ENCODE data around the gene ST7. TPM values are rescaled to one million over a fixed set of nuclear protein-coding genes. Genes with fewer than 3 reads are reported as not detected.

Gene ST7
- total RNA-seq, 1 donor from 2014 or later, result 8.3 TPM

- intact Hi-C loops (cut with micrococcal nuclease), result no loop called here
- Mint-ChIP-seq H3K27me3 (no peaks in the 10 kb centered on the region), H3K27ac (no peak overlapping the region), H3K36me3 (ENCODE audit: low read depth) (no peaks in the 10 kb centered on the region), H3K4me3 (no peak overlapping the region), H3K4me1 (peaks cover 2% of the 10 kb centered on the region), H3K9me3 (peaks cover 2% of the 10 kb centered on the region)
- DNase-seq, result no peak
- ATAC-seq (ENCODE audit: low read depth), result no peak
- TF ChIP-seq CTCF (IDR thresholded peaks at IDR 0.05), result no peak
- ChIA-PET POLR2A (no interaction called here), CTCF (no interaction called here)
These were observed 9.9 kb downstream of the ST7 start for GRCh38 chr7:116963234-116963633.

DNA sequence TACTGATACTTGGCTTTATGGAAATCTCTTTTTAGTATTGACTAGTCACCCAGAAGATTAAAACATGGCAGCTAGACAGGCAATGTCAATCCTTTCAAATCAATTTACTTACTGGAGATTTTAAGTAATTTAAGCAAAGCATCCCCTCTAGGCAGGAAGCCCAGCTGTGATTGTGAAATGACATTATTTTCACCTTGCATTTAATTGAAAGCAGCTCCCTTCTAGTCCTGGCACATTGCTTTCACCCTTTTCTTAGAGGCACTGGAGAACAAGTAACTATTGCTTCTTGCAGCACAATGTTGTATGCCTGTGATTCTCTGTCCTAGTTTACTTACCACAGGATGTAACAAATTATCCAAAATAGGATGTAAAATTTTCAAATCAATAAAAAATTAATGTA lies 13.3 kb downstream of the ST7 start:
- POLR2A ChIA-PET, result no interaction called here
- H3K36me3 Mint-ChIP-seq (ENCODE audit: low read depth), result no peaks in the 10 kb centered on the region
- no peak for ATAC-seq (ENCODE audit: low read depth)
- peaks cover 2% of the 10 kb centered on the region for H3K9me3 Mint-ChIP-seq
- H3K4me3 Mint-ChIP-seq, result no peak overlapping the region
- no peak overlapping the region for H3K27ac Mint-ChIP-seq
- intact Hi-C loops (cut with micrococcal nuclease), result no loop called here
- H3K4me1 Mint-ChIP-seq, result peaks cover 5% of the 10 kb centered on the region
- no peak for TF ChIP-seq CTCF (IDR thresholded peaks at IDR 0.05)
- no peak for DNase-seq
- H3K27me3 Mint-ChIP-seq, result no peaks in the 10 kb centered on the region
- CTCF ChIA-PET, result no interaction called here

DNA sequence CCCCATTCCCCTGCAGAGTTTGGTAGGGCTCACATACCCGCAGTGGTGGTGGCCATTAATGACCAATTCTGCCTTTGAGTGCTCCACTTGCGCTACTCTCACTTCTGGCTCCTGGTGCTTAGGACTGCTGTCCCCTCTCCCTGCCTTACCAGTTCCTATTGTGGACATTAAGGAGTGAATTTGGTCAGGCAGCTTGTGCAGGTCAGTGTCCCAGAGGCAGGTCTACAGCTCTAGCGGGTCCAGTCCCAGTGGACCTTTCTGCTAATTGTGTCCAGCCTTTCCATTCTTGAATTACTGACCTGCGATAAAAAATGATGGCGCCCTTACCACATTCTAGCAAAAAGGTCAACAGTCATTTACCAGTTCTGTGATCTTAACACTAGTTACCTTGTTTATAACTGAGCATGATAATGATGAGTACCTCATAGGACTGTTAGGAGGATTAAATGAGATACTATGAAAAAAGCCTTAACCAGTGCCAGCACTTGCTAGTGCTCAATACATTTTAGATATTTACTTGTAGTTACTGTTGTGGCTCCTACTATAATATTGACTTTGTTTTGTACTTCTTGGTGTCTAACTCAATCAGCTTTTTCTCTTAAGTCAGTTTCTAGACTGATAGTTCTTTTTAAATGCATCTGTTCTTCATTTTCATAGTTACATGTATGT lies 14.1 kb downstream of the ST7 start:
- ATAC-seq (ENCODE audit: low read depth) (no peak), DNase-seq (no peak)
- Mint-ChIP-seq H3K27ac (no peak overlapping the region), H3K9me3 (no peaks in the 10 kb centered on the region), H3K4me3 (no peak overlapping the region), H3K27me3 (no peaks in the 10 kb centered on the region), H3K4me1 (peaks cover 5% of the 10 kb centered on the region), H3K36me3 (ENCODE audit: low read depth) (no peaks in the 10 kb centered on the region)
- intact Hi-C loops (cut with micrococcal nuclease), result no loop called here
- no peak for TF ChIP-seq CTCF (IDR thresholded peaks at IDR 0.05)
- ChIA-PET POLR2A (no interaction called here), CTCF (interaction anchor here (1.4 kb wide), 1 partner anchor 18 kb away, joined by 4 read pairs; no protein-coding TSS in a partner anchor)

DNA sequence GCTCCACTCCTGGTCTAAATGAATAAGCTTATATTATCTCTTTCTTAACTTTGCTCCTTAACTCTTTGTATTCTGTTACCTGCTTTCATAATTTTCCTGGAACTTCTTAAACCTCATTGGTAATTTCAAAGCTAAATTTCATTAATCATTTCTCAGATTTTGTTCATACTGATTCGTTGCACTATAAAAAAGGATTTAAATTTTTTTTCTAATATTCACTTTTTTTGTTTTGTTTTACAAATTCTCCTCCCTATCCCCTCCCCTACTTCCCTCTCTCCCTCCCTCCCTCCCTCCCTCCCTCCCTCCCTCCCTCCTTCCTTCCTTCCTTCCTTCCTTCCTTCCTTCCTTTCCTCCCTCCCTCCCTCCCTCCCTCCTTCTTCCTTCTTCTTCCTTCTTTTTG lies 14.7 kb downstream of the ST7 start:
- ATAC-seq (ENCODE audit: low read depth) (no peak), DNase-seq (no peak)
- Mint-ChIP-seq H3K4me3 (no peak overlapping the region), H3K27me3 (no peaks in the 10 kb centered on the region), H3K9me3 (no peaks in the 10 kb centered on the region), H3K4me1 (peaks cover 3% of the 10 kb centered on the region), H3K36me3 (ENCODE audit: low read depth) (no peaks in the 10 kb centered on the region), H3K27ac (no peak overlapping the region)
- POLR2A ChIA-PET, result no interaction called here
- CTCF ChIA-PET, result interaction anchor here (1.4 kb wide), 1 partner anchor 17 kb away, joined by 4 read pairs; no protein-coding TSS in a partner anchor
- intact Hi-C loops (cut with micrococcal nuclease), result no loop called here
- TF ChIP-seq CTCF (IDR thresholded peaks at IDR 0.05), result no peak

GRCh38 chr7:116968631-116969030 lies 15.3 kb downstream of the ST7 start:
- no peak for ATAC-seq (ENCODE audit: low read depth)
- Mint-ChIP-seq H3K4me3 (no peak overlapping the region), H3K36me3 (ENCODE audit: low read depth) (no peaks in the 10 kb centered on the region), H3K4me1 (peaks cover 3% of the 10 kb centered on the region), H3K27me3 (no peaks in the 10 kb centered on the region), H3K9me3 (no peaks in the 10 kb centered on the region), H3K27ac (no peak overlapping the region)
- intact Hi-C loops (cut with micrococcal nuclease), result no loop called here
- CTCF ChIA-PET, result no interaction called here
- no peak for TF ChIP-seq CTCF (IDR thresholded peaks at IDR 0.05)
- POLR2A ChIA-PET, result no interaction called here
- no peak for DNase-seq
